ENCODE measurements around the gene NKD2. TPM values are rescaled to one million over a fixed set of nuclear protein-coding genes. Genes with fewer than 3 reads are reported as not detected.

Gene NKD2
- total and polyA plus RNA-seq, 2 experiments from 2014 or later = 9.0 to 11.9 TPM

DNA sequence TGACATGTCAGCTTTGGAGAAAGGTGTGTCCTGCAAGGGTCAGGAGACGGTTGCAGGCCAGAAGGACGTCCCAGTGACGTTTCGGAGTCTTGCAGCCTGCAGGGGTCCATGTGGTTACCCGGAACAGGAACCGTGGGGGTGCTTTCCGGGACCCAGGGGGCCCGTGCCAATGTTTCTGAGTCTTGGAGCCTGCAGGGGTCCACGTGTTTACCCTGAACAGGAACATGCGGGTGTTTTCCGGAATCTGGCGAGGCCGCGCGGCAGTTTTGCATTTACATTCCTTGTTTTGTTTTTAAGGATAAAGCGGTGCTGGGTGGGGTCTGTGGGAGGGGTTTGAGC is 30.6 kb downstream of the NKD2 start:
- H3K4me1 Mint-ChIP-seq = peaks cover 3% of the 10 kb centered on the region; the same call in 2 of the 3 replicates
- Histone ChIP-seq H3K4me3 (no peak overlapping the region), H3K27me3 (ENCODE audit: insufficient read depth) (no peaks in the 10 kb centered on the region), H3K9me2 (ENCODE audit: insufficient read depth) (no peaks in the 10 kb centered on the region), H3K4me1 (ENCODE audit: insufficient read depth) (no peaks in the 10 kb centered on the region), H4K20me1 (replicated peaks; ENCODE audit: insufficient read depth) (no peaks in the 10 kb centered on the region), H3F3A (replicated peaks; ENCODE audit: low read depth) (no peaks in the 10 kb centered on the region), H2AFZ (no peak overlapping the region), H3K27ac (ENCODE audit: low read depth) (no peak overlapping the region), H3K79me2 (replicated peaks; ENCODE audit: insufficient read depth) (no peaks in the 10 kb centered on the region), H3K36me3 (ENCODE audit: insufficient read depth) (no peaks in the 10 kb centered on the region), H3K4me2 (no peak overlapping the region)
- peaks cover 34% of the 10 kb centered on the region for H3K36me3 Mint-ChIP-seq (ENCODE audit: low read depth)
- DNase-seq (ENCODE audit: low spot score) (no peak), ATAC-seq (no peak)
- H3K9me3 Mint-ChIP-seq = peaks cover 50% of the 10 kb centered on the region
- H3K27me3 Mint-ChIP-seq (ENCODE audit: insufficient read depth, low read depth, poor library complexity) = peaks cover 7% of the 10 kb centered on the region
- TF ChIP-seq EZH2phosphoT487 (IDR thresholded peaks at IDR 0.05; ENCODE audit: unreplicated experiment) (no peak), ZNF114 (CRISPR knock-in tag; IDR thresholded peaks at IDR 0.05) (no peak), ZNF462 (CRISPR knock-in tag; IDR thresholded peaks at IDR 0.05) (no peak), REST (IDR thresholded peaks at IDR 0.05; ENCODE audit: unreplicated experiment) (no peak), CREB1 (CRISPR knock-in tag; IDR thresholded peaks at IDR 0.05; ENCODE audit: low read depth) (no peak), ZNF331 (CRISPR knock-in tag; IDR thresholded peaks at IDR 0.05; ENCODE audit: low read depth) (no peak), JUNB (IDR thresholded peaks at IDR 0.05; ENCODE audit: unreplicated experiment) (no peak), NANOG (IDR thresholded peaks at IDR 0.05; ENCODE audit: borderline replicate concordance) (no peak)
- TF ChIP-seq, protein P1, sequence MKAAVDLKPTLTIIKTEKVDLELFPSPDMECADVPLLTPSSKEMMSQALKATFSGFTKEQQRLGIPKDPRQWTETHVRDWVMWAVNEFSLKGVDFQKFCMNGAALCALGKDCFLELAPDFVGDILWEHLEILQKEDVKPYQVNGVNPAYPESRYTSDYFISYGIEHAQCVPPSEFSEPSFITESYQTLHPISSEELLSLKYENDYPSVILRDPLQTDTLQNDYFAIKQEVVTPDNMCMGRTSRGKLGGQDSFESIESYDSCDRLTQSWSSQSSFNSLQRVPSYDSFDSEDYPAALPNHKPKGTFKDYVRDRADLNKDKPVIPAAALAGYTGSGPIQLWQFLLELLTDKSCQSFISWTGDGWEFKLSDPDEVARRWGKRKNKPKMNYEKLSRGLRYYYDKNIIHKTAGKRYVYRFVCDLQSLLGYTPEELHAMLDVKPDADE (IDR thresholded peaks at IDR 0.05) = no peak
- TF ChIP-seq, protein P2, sequence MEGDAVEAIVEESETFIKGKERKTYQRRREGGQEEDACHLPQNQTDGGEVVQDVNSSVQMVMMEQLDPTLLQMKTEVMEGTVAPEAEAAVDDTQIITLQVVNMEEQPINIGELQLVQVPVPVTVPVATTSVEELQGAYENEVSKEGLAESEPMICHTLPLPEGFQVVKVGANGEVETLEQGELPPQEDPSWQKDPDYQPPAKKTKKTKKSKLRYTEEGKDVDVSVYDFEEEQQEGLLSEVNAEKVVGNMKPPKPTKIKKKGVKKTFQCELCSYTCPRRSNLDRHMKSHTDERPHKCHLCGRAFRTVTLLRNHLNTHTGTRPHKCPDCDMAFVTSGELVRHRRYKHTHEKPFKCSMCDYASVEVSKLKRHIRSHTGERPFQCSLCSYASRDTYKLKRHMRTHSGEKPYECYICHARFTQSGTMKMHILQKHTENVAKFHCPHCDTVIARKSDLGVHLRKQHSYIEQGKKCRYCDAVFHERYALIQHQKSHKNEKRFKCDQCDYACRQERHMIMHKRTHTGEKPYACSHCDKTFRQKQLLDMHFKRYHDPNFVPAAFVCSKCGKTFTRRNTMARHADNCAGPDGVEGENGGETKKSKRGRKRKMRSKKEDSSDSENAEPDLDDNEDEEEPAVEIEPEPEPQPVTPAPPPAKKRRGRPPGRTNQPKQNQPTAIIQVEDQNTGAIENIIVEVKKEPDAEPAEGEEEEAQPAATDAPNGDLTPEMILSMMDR (conservative IDR thresholded peaks at IDR 0.05; ENCODE audit: low read depth in 2 of 2) = no peak
- H3K27ac Mint-ChIP-seq = no peak overlapping the region
- H3K4me3 Mint-ChIP-seq = no peak overlapping the region

Data from GM23338 (cell line).